CD4-positive, alpha-beta T cell (primary cell): ENCODE results near the gene TLR8. TPM values are rescaled to one million over a fixed set of nuclear protein-coding genes. Genes with fewer than 3 reads are reported as not detected.

Experiments
- ATAC-seq: fragments of 200-7000 bp; cut with Tn5 transposase; one replicate; pipeline ENCODE4 v1.10.0; 2022; ENCODE audit warnings: mild to moderate bottlenecking; ENCODE audit not compliant: poor library complexity
- CTCF ChIA-PET: fragments of 350-600 bp; sonication (Branson Sonifier 250); formaldehyde crosslinking; loops from one replicate; lab custom pipeline; 2021; ENCODE audit warnings: antibody characterized with exemption, inconsistent platforms; lab: Charles Lee
- POLR2A ChIA-PET: fragments of 350-600 bp; sonication (Branson Sonifier 250); formaldehyde crosslinking; loops from one replicate; lab custom pipeline; 2021; ENCODE audit warnings: antibody characterized with exemption, inconsistent platforms; lab: Charles Lee
- DNase-seq, 14 experiments: peaks; one replicate each; pipeline ENCODE4 v3.0.0-alpha.2; 2013 to 2020; ENCODE audit warnings: mixed read lengths in 2 of 14
- H3K27ac ChIP-seq, 2 donors: one replicate each; pipeline versions ENCODE4 v1.5.1 to v1.7.0; 2013; ENCODE audit warnings: low read length in 2 of 2, low read depth in 1 of 2, mild to moderate bottlenecking in 1 of 2
- H3K27me3 ChIP-seq, 2 experiments: 1 replicate in 1 of 2; 2 replicates in 1 of 2; pipeline versions ENCODE4 v1.6.1 to v1.7.0; 2013; ENCODE audit warnings: low read length in 2 of 2, control low read depth in 1 of 2, mild to moderate bottlenecking in 1 of 2, moderate library complexity in 1 of 2; ENCODE audit not compliant: insufficient read depth in 2 of 2, control insufficient read depth in 1 of 2
- H3K36me3 ChIP-seq: one replicate; pipeline ENCODE4 v1.6.1; 2013; ENCODE audit warnings: low read length, control low read depth; ENCODE audit not compliant: insufficient read depth
- H3K4me1 ChIP-seq: one replicate; pipeline ENCODE4 v1.6.1; 2013; ENCODE audit warnings: low read length, control low read depth; ENCODE audit not compliant: insufficient read depth
- H3K4me3 ChIP-seq: one replicate; pipeline ENCODE4 v1.5.1; 2013; ENCODE audit warnings: mild to moderate bottlenecking, low read length, moderate library complexity
- H3K9me3 ChIP-seq, 2 experiments: 1 replicate in 1 of 2; 2 replicates in 1 of 2; pipeline versions ENCODE4 v1.6.1 to v1.7.0; 2013; ENCODE audit warnings: low read length in 2 of 2, mild to moderate bottlenecking in 2 of 2, control low read depth in 1 of 2, moderate library complexity in 1 of 2; ENCODE audit not compliant: control insufficient read depth in 1 of 2, insufficient read depth in 1 of 2
- H3K27ac Mint-ChIP-seq: one replicate; pipeline ENCODE4 v1.8.0; 2020; ENCODE audit warnings: mixed read lengths
- H3K27me3 Mint-ChIP-seq: one replicate; pipeline ENCODE4 v1.8.0; 2021; ENCODE audit warnings: mixed read lengths
- H3K36me3 Mint-ChIP-seq: one replicate; pipeline ENCODE4 v1.8.0; 2021; ENCODE audit warnings: low read depth, mixed read lengths
- H3K4me1 Mint-ChIP-seq: one replicate; pipeline ENCODE4 v1.8.0; 2021; ENCODE audit warnings: low read depth, mixed read lengths
- H3K4me3 Mint-ChIP-seq: one replicate; pipeline ENCODE4 v1.8.0; 2020; ENCODE audit warnings: mild to moderate bottlenecking, mixed read lengths
- H3K9me3 Mint-ChIP-seq: one replicate; pipeline ENCODE4 v1.8.0; 2020; ENCODE audit warnings: mixed read lengths
- CTCF ChIP-seq: fragments of 200-600 bp; IDR thresholded peaks from one replicate; pipeline ENCODE4 v1.8.0; 2022; ENCODE audit warnings: antibody characterized with exemption, mild to moderate bottlenecking
- intact Hi-C, 2 experiments: fragments of 100-400 bp; cut with DNase I in 1 of 2; cut with micrococcal nuclease in 1 of 2; formaldehyde crosslinking; loops; one replicate each; pipeline versions ENCODE4 v1.15.1 to v1.9.0; 2023 to 2025; cut with DNase I, micrococcal nuclease
- total RNA-seq, 174 experiments: library from RNA in 2 of 174; stranded (reverse) in 2 of 174; gene quantifications; one replicate each; pipeline ENCODE4 v1.2.3 and lab custom pipeline; 2021 to 2026

TLR8 gene
- total RNA-seq, 2 experiments from 2014 or later, result 0.08 TPM

- Histone ChIP-seq H3K9me3 (no peaks in the 10 kb centered on the region), H3K4me1 (no peaks in the 10 kb centered on the region), H3K27ac (no peak overlapping the region), H3K36me3 (no peaks in the 10 kb centered on the region), H3K4me3 (no peak overlapping the region), H3K27me3 (no peaks in the 10 kb centered on the region)
- no peaks in the 10 kb centered on the region for H3K36me3 Mint-ChIP-seq
- H3K4me1 Mint-ChIP-seq, result no peaks in the 10 kb centered on the region
- no peak for TF ChIP-seq CTCF
- intact Hi-C loops, result no loop called here
- ATAC-seq (no peak), DNase-seq (no peak)
- no peak overlapping the region for H3K27ac Mint-ChIP-seq
- ChIA-PET POLR2A (no interaction called here), CTCF (no interaction called here)
- no peak overlapping the region for H3K4me3 Mint-ChIP-seq
- no peaks in the 10 kb centered on the region for H3K9me3 Mint-ChIP-seq
- no peaks in the 10 kb centered on the region for H3K27me3 Mint-ChIP-seq
Observed at GRCh38 chrX:12872741-12873140, 33.7 kb upstream of the TLR8 start.

GRCh38 chrX:12874581-12874980 lies 31.8 kb upstream of the TLR8 start:
- Mint-ChIP-seq H3K36me3 (no peaks in the 10 kb centered on the region), H3K4me3 (no peak overlapping the region), H3K9me3 (no peaks in the 10 kb centered on the region), H3K27ac (no peak overlapping the region), H3K4me1 (no peaks in the 10 kb centered on the region), H3K27me3 (no peaks in the 10 kb centered on the region)
- ChIA-PET CTCF (no interaction called here), POLR2A (no interaction called here)
- Histone ChIP-seq H3K27ac (no peak overlapping the region), H3K9me3 (no peaks in the 10 kb centered on the region), H3K4me3 (no peak overlapping the region), H3K36me3 (no peaks in the 10 kb centered on the region), H3K4me1 (no peaks in the 10 kb centered on the region), H3K27me3 (no peaks in the 10 kb centered on the region)
- DNase-seq (no peak), ATAC-seq (no peak)
- intact Hi-C loops, result no loop called here
- TF ChIP-seq CTCF, result no peak

- Histone ChIP-seq H3K4me3 (no peak overlapping the region), H3K9me3 (no peaks in the 10 kb centered on the region), H3K27ac (no peak overlapping the region), H3K36me3 (no peaks in the 10 kb centered on the region), H3K27me3 (no peaks in the 10 kb centered on the region), H3K4me1 (no peaks in the 10 kb centered on the region)
- POLR2A ChIA-PET, result no interaction called here
- no peak overlapping the region for H3K27ac Mint-ChIP-seq
- ATAC-seq (no peak), DNase-seq (no peak)
- no peaks in the 10 kb centered on the region for H3K4me1 Mint-ChIP-seq
- CTCF ChIA-PET, result no interaction called here
- no peaks in the 10 kb centered on the region for H3K27me3 Mint-ChIP-seq
- TF ChIP-seq CTCF, result no peak
- H3K36me3 Mint-ChIP-seq, result no peaks in the 10 kb centered on the region
- H3K9me3 Mint-ChIP-seq, result no peaks in the 10 kb centered on the region
- H3K4me3 Mint-ChIP-seq, result no peak overlapping the region
- intact Hi-C loops, result no loop called here
Observed at GRCh38 chrX:12877386-12877785, 29.0 kb upstream of the TLR8 start.
